SU-DHL-6 (cell line): ENCODE data around the gene MTHFSD.

ENCODE experiments used
- H2AFZ ChIP-seq: fragments of 200-600 bp; sonication (generic); 2 replicates; pipeline ENCODE4 v1.6.1; 2014; ENCODE audit warnings: low read depth, mild to moderate bottlenecking, moderate library complexity, mixed read lengths, antibody characterized with exemption, low read length; ENCODE audit not compliant: severe bottlenecking
- H3F3A ChIP-seq: fragments of 200-600 bp; shearing (Covaris generic); 2 replicates; pipeline ENCODE4 v1.6.0; 2016; ENCODE audit warnings: antibody characterized with exemption, mild to moderate bottlenecking; ENCODE audit not compliant: insufficient read depth
- H3K27ac ChIP-seq: fragments of 200-600 bp; sonication (generic); 2 replicates; pipeline ENCODE4 v1.5.1; 2016; ENCODE audit warnings: low read depth, mild to moderate bottlenecking, low read length, moderate library complexity, mixed read lengths
- H3K27me3 ChIP-seq: fragments of 200-600 bp; sonication (generic), shearing (Covaris generic); 2 replicates; pipeline ENCODE4 v1.6.0; 2014; ENCODE audit warnings: mild to moderate bottlenecking, low read length
- H3K36me3 ChIP-seq: fragments of 200-600 bp; sonication (generic); 2 replicates; pipeline ENCODE4 v1.6.1; 2014; ENCODE audit warnings: mild to moderate bottlenecking, low read length, mixed read lengths
- H3K4me2 ChIP-seq: fragments of 300-600, 200-600 bp; shearing (Covaris generic), sonication (generic); 2 replicates; pipeline ENCODE4 v1.6.0; 2014; ENCODE audit warnings: low read length, low read depth, mild to moderate bottlenecking; ENCODE audit not compliant: poor library complexity, severe bottlenecking
- H3K4me3 ChIP-seq: fragments of 200-600 bp; sonication (generic); 2 replicates; pipeline ENCODE4 v1.5.1; 2014; ENCODE audit warnings: antibody characterized with exemption, low read length, mild to moderate bottlenecking, mixed read lengths; ENCODE audit not compliant: insufficient read depth, poor library complexity, severe bottlenecking
- H3K79me2 ChIP-seq: fragments of 200-600 bp; sonication (generic); 2 replicates; pipeline ENCODE4 v1.6.1; 2014; ENCODE audit warnings: mild to moderate bottlenecking, low read length, moderate library complexity; ENCODE audit not compliant: insufficient read depth
- H3K9ac ChIP-seq: fragments of 200-600 bp; sonication (generic); 2 replicates; pipeline ENCODE4 v1.7.0; 2014; ENCODE audit warnings: mild to moderate bottlenecking, low read length
- H3K9me2 ChIP-seq: fragments of 200-600 bp; sonication (generic); replicated peaks from 2 replicates; pipeline ENCODE4 v1.6.1; 2014; ENCODE audit warnings: low read length; ENCODE audit not compliant: insufficient read depth
- H3K9me3 ChIP-seq: fragments of 200-600 bp; sonication (generic); 2 replicates; pipeline ENCODE4 v1.6.1; 2014; ENCODE audit warnings: low read length, mixed read lengths; ENCODE audit not compliant: insufficient read depth
- H4K20me1 ChIP-seq: fragments of 200-600 bp; sonication (generic); 2 replicates; pipeline ENCODE4 v1.6.1; 2014; ENCODE audit warnings: low read depth, mild to moderate bottlenecking, antibody characterized with exemption, low read length, moderate library complexity, mixed read lengths
- CTCF ChIP-seq: fragments of 200-600 bp; sonication (generic); IDR thresholded peaks from one replicate; pipeline ENCODE4 v1.5.1; 2017; ENCODE audit warnings: antibody characterized with exemption, mild to moderate bottlenecking, low read length, moderate library complexity; ENCODE audit not compliant: insufficient read depth, poor library complexity, severe bottlenecking
- EZH2phosphoT487 ChIP-seq: fragments of 200-600 bp; sonication (generic), shearing (Covaris generic); conservative IDR thresholded peaks from 2 replicates; pipeline ENCODE4 v1.6.1; 2018; ENCODE audit warnings: mild to moderate bottlenecking, antibody characterized with exemption, low read length, moderate library complexity, mixed read lengths

MTHFSD gene

GRCh38 chr16:86495756-86496261 is 59.2 kb downstream of the MTHFSD start:
- Histone ChIP-seq H3K4me2 (no peak overlapping the region), H3K36me3 (no peaks in the 10 kb centered on the region), H3K27me3 (no peaks in the 10 kb centered on the region), H3K4me3 (no peak overlapping the region), H2AFZ (no peak overlapping the region), H3F3A (no peaks in the 10 kb centered on the region), H3K9me2 (no peaks in the 10 kb centered on the region), H3K9me3 (no peaks in the 10 kb centered on the region), H3K79me2 (no peaks in the 10 kb centered on the region), H3K9ac (no peak overlapping the region), H4K20me1 (no peaks in the 10 kb centered on the region), H3K27ac (no peak overlapping the region)
- TF ChIP-seq EZH2phosphoT487 (no peak), CTCF (no peak)

- no peaks in the 10 kb centered on the region for H4K20me1 ChIP-seq
- H3K36me3 ChIP-seq, result no peaks in the 10 kb centered on the region
- H3K4me2 ChIP-seq, result no peak overlapping the region
- no peaks in the 10 kb centered on the region for H3K9me2 ChIP-seq
- H3K9me3 ChIP-seq, result no peaks in the 10 kb centered on the region
- no peak overlapping the region for H3K4me3 ChIP-seq
- no peak overlapping the region for H3K27ac ChIP-seq
- H3F3A ChIP-seq, result no peaks in the 10 kb centered on the region
- no peaks in the 10 kb centered on the region for H3K79me2 ChIP-seq
- no peak for TF ChIP-seq CTCF
- TF ChIP-seq EZH2phosphoT487, result no peak
- H3K27me3 ChIP-seq, result no peaks in the 10 kb centered on the region
- no peak overlapping the region for H3K9ac ChIP-seq
- H2AFZ ChIP-seq, result no peak overlapping the region
Measured at GRCh38 chr16:86495357-86495701, 59.7 kb downstream of the MTHFSD start.

- Histone ChIP-seq H3K4me3 (no peak overlapping the region), H3K27me3 (no peaks in the 10 kb centered on the region), H3K4me2 (no peak overlapping the region)
Measured at GRCh38 chr16:86494565-86495356, 60.3 kb downstream of the MTHFSD start.

DNA sequence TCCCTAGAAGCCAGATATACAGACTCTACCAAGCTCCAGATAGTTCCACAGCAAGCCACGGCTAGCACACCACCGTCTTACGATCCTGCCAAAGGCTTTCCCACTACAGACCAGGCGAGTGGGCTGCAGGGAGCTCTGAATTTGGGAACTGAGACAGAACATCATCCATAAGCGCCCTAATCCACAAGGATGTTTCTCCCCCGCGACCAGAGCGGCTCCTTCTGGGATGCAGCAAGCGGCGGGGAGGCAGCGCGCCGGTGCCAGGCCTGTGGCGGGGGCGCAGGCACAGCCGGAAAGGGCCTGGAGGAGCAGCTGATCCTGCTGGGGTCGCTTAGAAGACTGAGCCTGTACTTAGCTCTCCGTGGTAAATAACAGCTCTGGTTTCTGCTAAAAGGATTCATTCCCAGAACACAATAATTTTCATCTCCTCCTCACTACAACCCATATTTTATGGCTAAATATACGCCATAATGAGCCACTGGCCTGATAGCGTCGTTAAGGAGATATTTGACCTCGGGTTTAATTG is 60.9 kb downstream of the MTHFSD start:
- Histone ChIP-seq H3F3A (no peaks in the 10 kb centered on the region), H3K9ac (no peak overlapping the region), H2AFZ (no peak overlapping the region), H3K9me3 (no peaks in the 10 kb centered on the region), H4K20me1 (no peaks in the 10 kb centered on the region), H3K4me3 (no peak overlapping the region), H3K36me3 (no peaks in the 10 kb centered on the region), H3K79me2 (no peaks in the 10 kb centered on the region), H3K27me3 (no peaks in the 10 kb centered on the region), H3K9me2 (no peaks in the 10 kb centered on the region), H3K27ac (no peak overlapping the region), H3K4me2 (no peak overlapping the region)
- no peak for TF ChIP-seq CTCF
- no peak for TF ChIP-seq EZH2phosphoT487

More at GRCh38 chr16:86494565-86495356, 60.3 kb downstream of the MTHFSD start:
- no peak overlapping the region for H2AFZ ChIP-seq
- no peaks in the 10 kb centered on the region for H3K79me2 ChIP-seq
- H3K27ac ChIP-seq, result no peak overlapping the region
- no peaks in the 10 kb centered on the region for H3K36me3 ChIP-seq
- H3F3A ChIP-seq, result no peaks in the 10 kb centered on the region
- no peak overlapping the region for H3K9ac ChIP-seq
- no peaks in the 10 kb centered on the region for H4K20me1 ChIP-seq
- H3K9me3 ChIP-seq, result no peaks in the 10 kb centered on the region
- no peaks in the 10 kb centered on the region for H3K9me2 ChIP-seq
- TF ChIP-seq EZH2phosphoT487, result no peak
